Heart left ventricle (tissue), 16 donors: ENCODE measurements around the gene MAS1. TPM values are rescaled to one million over a fixed set of nuclear protein-coding genes. Genes with fewer than 3 reads are reported as not detected.

Experiments
- ATAC-seq, 4 donors: fragments of 200-7000 bp; cut with Tn5 transposase; one replicate each; pipeline ENCODE4 v1.9.1; 2020 to 2022; ENCODE audit warnings: moderate library complexity in 4 of 4, mild to moderate bottlenecking in 3 of 4, moderate number of reproducible peaks in 1 of 4
- DNase-seq, 5 donors: peaks; one replicate each; pipeline ENCODE4 v3.0.0-alpha.2; 2020
- H3K27ac ChIP-seq, 12 donors: fragments of 200-600 bp; sonication (generic) in 4 of 12; one replicate each; pipeline versions ENCODE4 v1.5.0 to v1.8.0; 2016 to 2022; ENCODE audit warnings: mild to moderate bottlenecking in 2 of 12
- H3K27me3 ChIP-seq, 9 donors: fragments of 200-600 bp; sonication (generic) in 2 of 9; one replicate each; pipeline versions ENCODE4 v1.5.1 to v1.8.0; 2016 to 2022; ENCODE audit warnings: mild to moderate bottlenecking in 3 of 9
- H3K36me3 ChIP-seq, 9 donors: fragments of 200-600 bp; sonication (generic) in 2 of 9; one replicate each; pipeline versions ENCODE4 v1.5.0 to v1.8.0; 2018 to 2022; ENCODE audit warnings: mild to moderate bottlenecking in 2 of 9
- H3K4me1 ChIP-seq, 12 donors: fragments of 200-600 bp; sonication (generic) in 4 of 12; one replicate each; pipeline versions ENCODE4 v1.5.0 to v1.8.0; 2016 to 2022; ENCODE audit warnings: mild to moderate bottlenecking in 3 of 12
- H3K4me3 ChIP-seq, 12 donors: fragments of 200-600 bp; sonication (generic) in 4 of 12; one replicate each; pipeline versions ENCODE4 v1.5.0 to v1.8.0; 2017 to 2022; ENCODE audit warnings: mild to moderate bottlenecking in 9 of 12, moderate library complexity in 4 of 12
- H3K9me3 ChIP-seq, 12 donors: fragments of 200-600 bp; sonication (generic) in 4 of 12; one replicate each; pipeline versions ENCODE4 v1.5.0 to v1.8.0; 2016 to 2022; ENCODE audit warnings: mild to moderate bottlenecking in 1 of 12
- CTCF ChIP-seq, 12 donors: fragments of 200-600 bp; sonication (generic) in 4 of 12; IDR thresholded peaks; one replicate each; pipeline versions ENCODE4 v1.5.0 to v1.8.0; 2018 to 2022; ENCODE audit warnings: antibody characterized with exemption in 12 of 12, mild to moderate bottlenecking in 5 of 12
- POLR2A ChIP-seq, 2 donors: fragments of 450-650 bp; IDR thresholded peaks; one replicate each; pipeline ENCODE4 v1.6.1; 2017; ENCODE audit warnings: antibody characterized with exemption in 2 of 2, mild to moderate bottlenecking in 2 of 2, moderate library complexity in 2 of 2
- WGBS, 4 donors: extraction: QIAGEN DNeasy Blood & Tissue Kit in 2 of 4; methylation state at CpG; one replicate each; pipeline versions ENCODE4 v1.1.5 to v1.1.7; 2013 to 2018; 5-methylcytosine and 5-hydroxymethylcytosine counted together
- intact Hi-C, 10 donors: fragments of 100-400 bp; cut with DNase I; formaldehyde crosslinking; loops; one replicate each; pipeline versions ENCODE4 v1.11.1 to v1.14.2; 2022
- polyA plus RNA-seq, 2 donors: library from polyadenylated mRNA; stranded (reverse); fragments of 200-250 nt; gene quantifications; one replicate each; pipeline ENCODE4 v1.2.3, GENCODE V29; 2013
- total RNA-seq, 9 donors: library from RNA; depleted of rRNA in 2 of 9; stranded (reverse); fragments of >200 nt in 2 of 9; fragmentation: NEBNext Ultra II Directional in 3 of 9; extraction: Animal tissue kit (Norgen Biotek cat#: 25700) in 3 of 9; gene quantifications; one replicate each; pipeline versions ENCODE4 v1.1.0 to v1.2.4, GENCODE V29; 2016 to 2023
- donor health status: ischemic (EF 13 %, LVEDD 7.1; RV severe dilation, severe dysfunction).
- donor health status: healthy with polysubstance abuse.
- donor health status: DM: no; HTN: yes; CAD: no.
- donor health status: DM: no; HTN: no; CAD: no.
- donor health status: ischemic (EF 25% LVEDD 6.9; RV normal size, moderate dysfunction).
- donor health status: ischemic (EF 25% LVEDD 5.7; RV mildly dilated, moderate dysfunction).
- donor health status: healthy.
- donor health status: DM: yes; HTN: yes; CAD: no.
- donor health status: ischemic (EF 35%, LVEDD 5.7; RV mildly dilated, moderate dysfunction).
- donor health status: nonischemic (EF 11% LVEDD 7.7; RV severe dilation, severe dysfunction).
- donor health status: DM: yes; HTN: yes; CAD: no.
- donor health status: PGD.
- donor health status: ischemic (EF 29% LVEDD 5.4; RV normal size, mild dysfunction).
- donor health status: nonischemic (EF 23%, LVEDD 6.1; RV moderate dilation, normal function).

The MAS1 gene
- total and polyA plus RNA-seq, 11 donors = 0.05 to 0.08 TPM; not detected in 9

DNA sequence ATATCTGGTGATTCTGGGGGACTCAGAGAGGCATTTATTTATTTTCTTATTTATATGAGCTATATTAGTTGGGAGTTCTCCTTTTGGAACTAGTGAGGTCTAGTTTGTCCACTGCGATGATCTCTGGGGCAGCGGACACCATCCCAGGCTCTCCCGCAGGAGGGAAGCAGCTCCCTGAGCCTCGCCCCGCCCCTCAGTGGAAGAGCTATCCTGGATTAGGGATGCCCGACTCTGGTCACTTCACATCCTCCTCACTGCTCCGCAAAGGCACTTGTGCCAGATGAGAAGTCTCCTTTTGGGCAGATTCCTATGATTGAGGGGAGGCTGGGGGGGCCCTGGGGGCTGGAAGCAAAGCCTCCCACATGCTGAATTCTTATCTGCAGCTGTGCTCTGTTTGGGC is 3.6 kb upstream of the MAS1 start:
- 74 to 91% (median 80%) methylated on average over 5 to 7 of the region's 7 CpGs for WGBS, 4 donors
- intact Hi-C loops = no loop called here

DNA sequence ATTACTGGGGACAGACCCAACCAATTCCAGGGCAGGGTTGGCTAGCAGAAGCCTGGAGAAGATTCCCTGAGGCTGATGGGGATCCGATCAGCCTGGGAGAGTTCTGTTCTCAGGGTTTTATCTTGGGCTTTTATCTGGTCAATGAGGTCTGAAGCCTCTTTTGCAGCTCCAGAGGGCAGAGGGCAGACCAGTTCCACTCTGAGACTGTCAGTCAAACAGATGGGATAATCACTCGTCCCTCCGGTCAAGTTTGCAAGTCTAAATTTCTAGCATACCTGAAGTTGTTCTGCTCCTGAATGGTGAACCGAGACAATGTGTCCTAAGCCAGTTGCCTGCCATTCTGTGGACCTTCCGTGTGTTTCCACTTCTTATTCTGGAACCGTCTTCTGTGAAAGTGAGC is 3.0 kb upstream of the MAS1 start:
- DNase-seq (no peak), ATAC-seq (no peak)
- Histone ChIP-seq H3K4me3 (no peak overlapping the region), H3K9me3 (no peaks in the 10 kb centered on the region), H3K27ac (no peak overlapping the region), H3K27me3 (peaks cover 0 to 38% (median 5%) of the 10 kb centered on the region in 9 donors), H3K36me3 (no peaks in the 10 kb centered on the region), H3K4me1 (no peaks in the 10 kb centered on the region)
- 49 to 68% (median 59%) methylated on average over 6 of the region's 6 CpGs for WGBS, 4 donors
- no peak for TF ChIP-seq CTCF (IDR thresholded peaks at IDR 0.05)
- TF ChIP-seq POLR2A (IDR thresholded peaks at IDR 0.05) = no peak
- intact Hi-C loops = no loop called here

More for the DNA sequence above, 3.6 kb upstream of the MAS1 start:
- H3K9me3 ChIP-seq = no peaks in the 10 kb centered on the region
- no peak overlapping the region for H3K4me3 ChIP-seq
- no peak for TF ChIP-seq POLR2A (IDR thresholded peaks at IDR 0.05)
- no peak for TF ChIP-seq CTCF (IDR thresholded peaks at IDR 0.05)
- ATAC-seq (no peak), DNase-seq (no peak)
- H3K36me3 ChIP-seq = no peaks in the 10 kb centered on the region
- H3K27ac ChIP-seq = no peak overlapping the region
- no peaks in the 10 kb centered on the region for H3K4me1 ChIP-seq
- H3K27me3 ChIP-seq = peaks cover 0 to 38% (median 5%) of the 10 kb centered on the region in 9 donors

DNA sequence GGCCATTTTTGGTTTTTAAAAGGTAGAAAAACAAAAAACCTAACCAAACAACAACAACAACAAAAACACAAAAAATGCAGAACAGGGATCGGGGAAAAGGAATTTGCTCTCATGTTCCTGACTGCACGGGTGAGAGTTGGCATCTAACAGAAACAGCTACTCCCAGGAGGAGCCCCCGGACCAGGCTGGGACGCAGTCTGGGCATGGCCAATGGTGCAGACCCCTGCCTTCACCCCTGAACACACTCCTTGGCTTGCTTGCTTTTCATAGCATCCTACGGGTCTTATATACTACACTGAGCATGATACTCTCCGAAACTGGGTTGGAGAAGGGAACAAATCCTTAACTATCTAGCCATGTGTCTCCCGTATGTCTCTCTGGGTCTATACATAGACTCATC is 587 bp upstream of the MAS1 start:
- Histone ChIP-seq H3K4me1 (no peaks in the 10 kb centered on the region), H3K27me3 (peaks cover 0 to 38% (median 5%) of the 10 kb centered on the region in 9 donors), H3K9me3 (no peaks in the 10 kb centered on the region), H3K36me3 (no peaks in the 10 kb centered on the region), H3K4me3 (no peak overlapping the region), H3K27ac (no peak overlapping the region)
- intact Hi-C loops = no loop called here
- 84 to 94% (median 90%) methylated on average over 7 of the region's 7 CpGs for WGBS, 4 donors
- TF ChIP-seq CTCF (IDR thresholded peaks at IDR 0.05) (no peak), POLR2A (IDR thresholded peaks at IDR 0.05) (no peak)
- ATAC-seq = no peak
- DNase-seq = no peak

DNA sequence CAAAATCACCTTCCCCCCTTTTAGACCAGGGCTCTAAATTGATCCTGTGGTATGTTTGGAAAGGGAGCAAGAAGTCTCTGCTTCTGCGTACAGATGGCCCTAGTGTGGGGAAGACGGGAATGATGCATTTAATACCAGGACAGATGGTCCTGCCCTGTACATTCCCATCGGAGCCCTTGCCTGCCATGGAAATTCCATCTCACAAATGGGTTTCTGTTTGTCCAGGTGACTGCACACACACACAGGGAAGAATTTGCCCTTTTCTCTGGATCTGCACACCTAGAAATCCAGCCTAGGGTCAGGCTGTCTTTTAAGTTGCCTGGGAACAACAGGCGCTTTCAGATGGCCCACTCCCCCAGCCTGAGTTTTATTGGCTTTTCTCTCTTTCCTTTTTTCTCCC is 1.3 kb downstream of the MAS1 start:
- H3K27ac ChIP-seq = no peak overlapping the region
- peaks cover 0 to 35% (median 5%) of the 10 kb centered on the region in 9 donors for H3K27me3 ChIP-seq
- DNase-seq (no peak), ATAC-seq (no peak)
- no peaks in the 10 kb centered on the region for H3K36me3 ChIP-seq
- no peaks in the 10 kb centered on the region for H3K4me1 ChIP-seq
- H3K9me3 ChIP-seq = no peaks in the 10 kb centered on the region
- intact Hi-C loops = no loop called here
- H3K4me3 ChIP-seq = no peak overlapping the region
- no peak for TF ChIP-seq CTCF (IDR thresholded peaks at IDR 0.05)
- TF ChIP-seq POLR2A (IDR thresholded peaks at IDR 0.05) = no peak
- WGBS, 4 donors = 81 to 94% (median 93%) methylated on average over 4 of the region's 4 CpGs
